Stimulated activated naive CD8-positive, alpha-beta T cell treated with anti-CD3 and anti-CD28 coated beads, Interleukin-15, Interleukin-2, amounts not matched to agents 100 U/mL and 50 U/mL, for 24 hours (primary cell): Measurements from ENCODE around the gene RLF.

Experiments
- ATAC-seq: fragments of 150-1000 bp; cut with Tn5 transposase; one replicate; pipeline ENCODE4 v1.10.0; 2021
- DNase-seq: peaks from one replicate; pipeline ENCODE4 v3.0.0; 2021

RLF gene, protein sequence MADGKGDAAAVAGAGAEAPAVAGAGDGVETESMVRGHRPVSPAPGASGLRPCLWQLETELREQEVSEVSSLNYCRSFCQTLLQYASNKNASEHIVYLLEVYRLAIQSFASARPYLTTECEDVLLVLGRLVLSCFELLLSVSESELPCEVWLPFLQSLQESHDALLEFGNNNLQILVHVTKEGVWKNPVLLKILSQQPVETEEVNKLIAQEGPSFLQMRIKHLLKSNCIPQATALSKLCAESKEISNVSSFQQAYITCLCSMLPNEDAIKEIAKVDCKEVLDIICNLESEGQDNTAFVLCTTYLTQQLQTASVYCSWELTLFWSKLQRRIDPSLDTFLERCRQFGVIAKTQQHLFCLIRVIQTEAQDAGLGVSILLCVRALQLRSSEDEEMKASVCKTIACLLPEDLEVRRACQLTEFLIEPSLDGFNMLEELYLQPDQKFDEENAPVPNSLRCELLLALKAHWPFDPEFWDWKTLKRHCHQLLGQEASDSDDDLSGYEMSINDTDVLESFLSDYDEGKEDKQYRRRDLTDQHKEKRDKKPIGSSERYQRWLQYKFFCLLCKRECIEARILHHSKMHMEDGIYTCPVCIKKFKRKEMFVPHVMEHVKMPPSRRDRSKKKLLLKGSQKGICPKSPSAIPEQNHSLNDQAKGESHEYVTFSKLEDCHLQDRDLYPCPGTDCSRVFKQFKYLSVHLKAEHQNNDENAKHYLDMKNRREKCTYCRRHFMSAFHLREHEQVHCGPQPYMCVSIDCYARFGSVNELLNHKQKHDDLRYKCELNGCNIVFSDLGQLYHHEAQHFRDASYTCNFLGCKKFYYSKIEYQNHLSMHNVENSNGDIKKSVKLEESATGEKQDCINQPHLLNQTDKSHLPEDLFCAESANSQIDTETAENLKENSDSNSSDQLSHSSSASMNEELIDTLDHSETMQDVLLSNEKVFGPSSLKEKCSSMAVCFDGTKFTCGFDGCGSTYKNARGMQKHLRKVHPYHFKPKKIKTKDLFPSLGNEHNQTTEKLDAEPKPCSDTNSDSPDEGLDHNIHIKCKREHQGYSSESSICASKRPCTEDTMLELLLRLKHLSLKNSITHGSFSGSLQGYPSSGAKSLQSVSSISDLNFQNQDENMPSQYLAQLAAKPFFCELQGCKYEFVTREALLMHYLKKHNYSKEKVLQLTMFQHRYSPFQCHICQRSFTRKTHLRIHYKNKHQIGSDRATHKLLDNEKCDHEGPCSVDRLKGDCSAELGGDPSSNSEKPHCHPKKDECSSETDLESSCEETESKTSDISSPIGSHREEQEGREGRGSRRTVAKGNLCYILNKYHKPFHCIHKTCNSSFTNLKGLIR (N-terminal part only)

DNA sequence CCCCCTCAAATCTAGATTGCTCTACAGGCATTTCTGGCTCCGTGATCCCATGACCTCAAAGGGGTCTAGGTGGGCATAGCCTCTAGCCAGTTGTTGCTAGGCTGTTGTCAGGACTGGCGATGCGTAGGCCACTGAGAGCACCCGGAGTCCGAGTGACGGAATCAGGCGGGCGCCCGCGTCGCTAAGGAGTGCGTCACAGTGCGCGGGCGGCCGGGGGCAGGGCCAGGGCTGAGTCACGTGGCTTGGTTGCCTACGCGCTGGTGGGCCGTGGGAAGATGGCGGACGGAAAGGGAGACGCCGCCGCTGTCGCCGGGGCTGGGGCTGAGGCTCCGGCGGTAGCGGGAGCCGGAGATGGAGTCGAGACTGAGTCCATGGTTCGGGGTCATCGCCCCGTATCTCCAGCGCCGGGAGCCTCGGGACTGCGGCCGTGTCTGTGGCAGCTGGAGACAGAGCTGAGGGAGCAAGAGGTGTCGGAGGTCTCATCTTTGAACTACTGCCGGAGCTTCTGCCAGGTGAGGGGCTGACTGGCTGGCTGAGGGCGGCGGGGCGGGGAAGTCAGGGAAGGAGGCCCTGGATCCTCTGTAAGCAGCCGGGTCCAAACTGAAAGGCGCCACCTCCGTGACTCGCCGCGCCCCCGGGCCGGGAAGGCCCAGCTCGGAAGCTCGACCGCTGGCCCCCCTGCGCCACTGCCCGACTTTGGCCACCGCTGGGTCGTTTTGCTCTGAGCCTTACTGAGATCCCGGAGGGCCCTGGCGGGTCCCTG is at the start of gene RLF:
TSS of gene RLF (plus strand) at position 263 of the 763 bp plus-strand sequence. CDS start at position 276, 13 bp downstream.
- peak; percentile 98 for DNase-seq
- ATAC-seq: peak; percentile 95

DNA sequence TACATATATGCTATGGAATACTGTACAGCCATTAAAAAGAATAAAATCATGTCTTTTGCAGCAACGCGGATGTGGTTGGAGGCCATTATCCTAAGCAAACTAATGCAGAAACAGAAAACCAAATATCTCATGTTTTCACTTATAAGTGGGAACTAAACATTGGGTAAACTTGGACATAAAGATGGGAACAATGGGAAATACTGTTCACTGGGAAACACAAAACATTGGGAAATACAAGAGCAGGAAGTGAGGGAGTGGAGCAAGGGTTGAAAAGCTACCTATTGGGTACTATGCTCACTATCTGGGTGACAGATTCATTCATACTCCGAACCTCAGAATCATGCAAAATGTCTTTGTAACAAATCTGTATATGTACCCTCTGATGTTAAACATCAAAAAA is 46.8 kb upstream of the RLF start:
- ATAC-seq (no peak), DNase-seq (no peak)

DNA sequence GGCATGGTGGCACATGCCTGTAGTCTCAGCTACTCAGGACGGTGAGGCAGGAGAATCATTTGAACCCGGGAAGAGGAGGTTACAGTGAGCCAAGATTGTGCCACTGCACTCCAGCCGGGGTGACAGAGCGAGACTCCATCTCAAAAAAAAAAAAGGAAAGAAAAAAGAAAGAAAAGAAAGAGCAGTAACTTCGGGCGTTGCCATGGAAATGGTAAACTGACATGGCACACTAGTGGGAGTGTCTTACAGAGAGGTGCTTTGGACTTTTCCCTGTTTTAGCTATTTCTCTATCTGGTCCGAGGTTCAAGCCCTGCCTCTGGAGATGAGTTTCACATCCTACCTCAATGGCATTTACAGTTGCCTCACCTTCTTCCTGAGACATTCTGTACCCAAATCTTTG is 41.1 kb upstream of the RLF start:
- DNase-seq (no peak), ATAC-seq (no peak)

DNA sequence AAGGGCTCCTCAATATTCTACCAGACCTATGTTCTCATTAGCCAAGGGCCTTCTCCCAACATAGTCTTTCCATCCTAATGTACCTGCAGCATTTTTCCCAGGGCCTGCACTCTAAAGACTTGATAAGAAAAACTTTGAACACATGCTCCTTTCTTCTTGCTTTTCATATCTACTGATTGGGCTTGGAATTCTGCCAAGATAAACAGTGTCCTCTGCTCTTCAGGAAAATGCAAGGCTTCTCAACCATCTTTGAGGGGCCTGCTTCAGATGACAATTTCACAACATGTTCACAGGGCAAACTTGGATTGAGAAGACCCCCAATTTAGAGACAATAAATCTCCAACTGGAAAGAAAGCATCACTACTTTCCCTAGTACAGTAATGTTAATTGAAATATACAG is 38.3 kb upstream of the RLF start:
- DNase-seq: no peak
- no peak for ATAC-seq

DNA sequence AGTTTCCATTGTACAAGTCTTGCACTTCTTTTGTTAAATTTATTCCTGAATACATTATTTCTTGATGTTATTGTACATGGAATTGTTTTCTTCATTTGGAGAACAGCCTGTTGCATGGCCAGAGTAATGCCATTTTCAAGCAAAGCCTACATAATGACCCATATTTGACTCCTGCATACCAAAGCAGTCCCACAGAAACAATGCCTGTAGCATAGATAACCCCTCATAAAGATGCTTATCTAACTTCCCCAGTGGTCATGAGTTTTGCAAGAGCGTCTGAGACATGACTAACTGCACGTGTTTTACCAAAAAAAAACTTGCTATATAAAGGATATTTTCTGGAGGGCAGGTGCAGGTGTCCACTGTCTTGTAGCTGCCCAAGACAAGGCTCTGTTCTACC is 30.3 kb upstream of the RLF start:
- DNase-seq: no peak
- no peak for ATAC-seq

DNA sequence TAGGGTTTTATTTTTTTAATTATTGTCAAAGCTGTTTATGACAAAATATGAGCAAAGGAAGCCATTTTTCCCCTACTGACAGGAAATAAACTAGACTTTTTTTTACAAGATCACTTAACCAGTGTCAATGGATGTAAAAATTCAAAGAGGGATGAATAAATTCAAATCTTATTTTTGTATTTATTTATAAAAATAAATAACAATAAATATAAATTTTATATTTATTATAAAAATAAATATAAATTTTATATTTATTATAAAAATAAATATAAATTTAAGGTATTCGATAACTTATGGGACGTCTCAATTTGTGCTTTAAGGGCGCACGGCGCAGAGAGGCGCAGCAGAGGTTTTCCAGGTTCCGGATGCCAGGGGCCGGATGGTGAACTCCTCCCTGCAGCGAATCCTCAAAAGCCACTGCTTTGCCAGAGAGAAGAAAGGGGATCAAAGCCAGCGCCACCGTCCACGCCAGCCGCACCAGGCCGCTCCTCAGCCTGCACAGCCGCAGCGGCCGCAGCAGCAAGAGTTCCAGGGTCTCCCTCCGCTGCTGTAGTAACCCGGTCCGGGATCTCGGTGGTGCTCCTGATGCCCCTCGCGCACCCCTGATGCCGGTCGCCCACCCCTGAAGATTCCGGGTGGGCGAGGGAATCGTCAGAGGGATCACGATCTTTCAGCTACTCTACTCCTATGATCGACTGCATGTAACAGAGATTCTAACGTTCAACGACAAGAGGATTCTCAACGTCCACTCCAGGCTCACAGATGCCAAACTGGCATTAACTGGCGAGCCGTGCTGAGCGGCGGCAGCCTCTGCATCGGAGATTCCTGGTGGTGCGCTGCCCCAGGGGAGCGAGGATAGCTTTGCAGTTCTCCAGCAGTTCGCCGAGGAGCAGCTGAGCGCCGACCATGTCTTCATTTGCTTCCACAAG is 28.5 kb upstream of the RLF start:
- DNase-seq: no peak

DNA sequence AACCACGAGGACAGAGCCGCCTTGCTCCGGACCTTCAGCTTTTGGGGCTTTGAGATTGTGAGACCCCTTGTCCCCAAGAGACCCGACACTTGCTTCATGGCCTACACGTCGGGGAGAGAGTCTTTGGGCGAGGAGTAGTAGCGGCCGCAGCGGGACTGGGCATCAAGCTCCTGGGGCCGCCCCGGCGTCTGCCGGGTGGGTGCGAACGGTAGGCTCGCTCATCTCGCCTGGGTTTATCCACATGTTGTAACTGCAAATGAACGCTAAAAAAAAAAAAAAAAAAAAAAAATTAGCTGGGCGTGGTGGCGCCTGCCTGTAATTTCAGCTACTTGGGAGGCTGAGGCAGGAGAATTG is 27.9 kb upstream of the RLF start:
- no peak for DNase-seq
- ATAC-seq: no peak

More for the DNA sequence above, 28.5 kb upstream of the RLF start:
- no peak for ATAC-seq

DNA sequence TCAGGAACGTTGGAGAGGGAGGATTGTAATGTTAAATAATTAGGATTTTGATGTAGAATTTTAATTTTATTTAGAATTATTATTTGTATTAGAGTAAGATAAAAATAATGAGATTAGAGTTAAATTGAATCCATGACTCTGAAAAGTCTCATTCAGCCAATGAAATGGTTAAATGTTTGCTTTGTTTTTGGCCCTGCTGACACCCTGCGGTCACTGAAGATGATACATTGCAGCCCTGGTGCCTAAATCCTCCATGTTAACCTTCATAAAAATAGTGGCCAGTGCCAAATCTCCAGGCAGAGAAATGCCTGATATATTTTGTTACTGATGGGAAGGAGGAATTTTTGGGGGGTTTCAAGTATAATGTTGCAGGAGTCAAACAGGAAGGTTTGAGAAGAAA is 27.3 kb upstream of the RLF start:
- DNase-seq (no peak), ATAC-seq (no peak)

DNA sequence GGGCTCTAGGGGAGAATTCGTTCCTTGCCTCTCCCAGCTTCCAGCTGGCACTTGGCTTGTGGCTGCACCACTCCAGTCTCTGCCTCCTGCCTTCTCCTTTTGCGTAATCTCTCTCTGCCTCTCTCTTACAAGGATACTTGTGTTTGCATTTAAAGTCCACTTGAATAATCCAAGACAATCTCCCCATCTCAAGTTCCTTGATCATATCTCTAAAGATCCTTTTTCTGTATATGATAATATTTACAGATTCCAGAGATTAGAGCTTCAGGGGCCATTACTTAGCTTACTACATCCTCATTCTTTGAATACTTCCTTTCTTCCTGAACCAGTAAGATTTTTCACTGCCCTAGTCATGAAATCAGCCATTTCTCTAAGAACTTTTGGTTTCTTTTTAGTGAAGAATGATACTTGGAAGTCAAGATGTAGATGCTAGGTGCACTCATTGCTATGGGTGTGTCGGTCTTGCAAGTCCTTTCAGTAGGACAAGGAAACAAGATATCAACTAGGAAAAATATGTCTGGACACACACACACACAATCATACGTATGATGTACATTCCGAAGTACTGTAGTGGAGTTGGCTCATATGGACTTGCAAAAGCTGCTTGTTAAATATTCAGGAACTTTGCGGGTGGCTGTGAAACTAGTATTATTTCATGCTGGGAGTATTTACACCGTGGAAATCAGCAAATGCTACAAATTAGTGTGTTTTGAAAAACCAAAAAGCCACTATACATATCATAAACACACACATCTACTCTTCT is 20.8 kb upstream of the RLF start:
- ATAC-seq (no peak), DNase-seq (no peak)

DNA sequence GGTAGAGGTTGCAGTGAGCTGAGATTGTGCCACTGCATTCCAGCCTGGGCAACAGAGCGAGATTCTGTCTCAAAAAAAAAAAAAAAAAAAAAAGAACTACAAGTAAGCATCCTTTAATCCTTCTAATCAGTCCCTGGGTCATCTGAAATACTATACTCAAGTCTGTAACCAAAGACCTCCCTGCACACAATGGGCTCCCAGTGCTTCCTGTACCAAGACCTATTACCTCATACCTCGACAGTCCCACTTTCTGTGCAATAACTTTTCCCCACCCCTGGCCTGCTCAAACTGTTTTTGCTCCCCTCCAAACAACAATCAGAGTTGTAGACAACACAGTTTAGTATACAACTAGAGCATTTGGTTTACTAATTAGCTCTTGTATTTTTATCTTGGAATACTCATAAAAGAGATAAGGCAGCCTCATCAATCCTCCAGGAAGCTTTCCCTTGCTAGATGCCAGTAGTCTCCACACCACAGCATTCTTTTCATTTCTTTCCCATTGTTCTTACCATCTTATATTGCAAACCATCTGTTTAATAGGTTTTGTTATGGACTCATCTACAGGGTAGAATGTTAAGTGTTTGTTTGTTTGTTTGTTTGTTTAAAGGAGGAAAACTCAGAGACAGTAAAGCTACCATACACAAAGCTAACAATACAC is 19.2 kb upstream of the RLF start:
- no peak for ATAC-seq
- DNase-seq: no peak

DNA sequence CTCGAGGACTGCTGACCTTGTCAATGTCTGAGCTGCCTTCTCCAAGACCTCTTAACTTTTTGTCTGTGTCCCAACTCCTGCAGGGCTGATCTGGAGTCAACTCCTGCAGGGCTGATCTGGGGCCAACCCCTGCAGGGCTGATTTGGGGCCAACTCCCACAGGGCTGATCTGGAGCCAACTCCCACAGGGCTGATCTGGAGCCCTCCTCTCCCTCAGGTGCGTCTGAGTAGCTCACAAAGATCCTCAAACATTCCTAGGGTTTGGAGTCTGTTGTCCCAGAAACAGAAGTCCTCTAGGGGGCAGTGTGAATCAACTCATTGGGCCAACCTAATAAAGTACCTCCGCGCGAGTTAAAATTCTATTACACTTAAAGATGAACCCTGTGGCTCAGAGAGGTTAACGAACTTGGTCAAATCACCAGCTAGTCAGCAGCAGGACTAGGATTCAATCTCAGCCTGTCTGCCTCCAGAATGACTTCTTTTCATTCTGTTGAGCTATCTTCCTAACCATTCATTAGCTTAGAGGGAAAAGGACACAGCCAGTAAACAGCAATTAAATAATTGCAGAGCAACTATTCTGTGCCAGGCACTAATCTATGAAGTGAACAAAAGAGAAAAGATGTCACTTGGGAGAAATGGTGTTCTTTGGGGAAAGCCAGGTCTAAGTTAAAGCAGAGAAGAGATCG is 17.2 kb upstream of the RLF start:
- ATAC-seq (peak; percentile 76), DNase-seq (peak; percentile 65)

DNA sequence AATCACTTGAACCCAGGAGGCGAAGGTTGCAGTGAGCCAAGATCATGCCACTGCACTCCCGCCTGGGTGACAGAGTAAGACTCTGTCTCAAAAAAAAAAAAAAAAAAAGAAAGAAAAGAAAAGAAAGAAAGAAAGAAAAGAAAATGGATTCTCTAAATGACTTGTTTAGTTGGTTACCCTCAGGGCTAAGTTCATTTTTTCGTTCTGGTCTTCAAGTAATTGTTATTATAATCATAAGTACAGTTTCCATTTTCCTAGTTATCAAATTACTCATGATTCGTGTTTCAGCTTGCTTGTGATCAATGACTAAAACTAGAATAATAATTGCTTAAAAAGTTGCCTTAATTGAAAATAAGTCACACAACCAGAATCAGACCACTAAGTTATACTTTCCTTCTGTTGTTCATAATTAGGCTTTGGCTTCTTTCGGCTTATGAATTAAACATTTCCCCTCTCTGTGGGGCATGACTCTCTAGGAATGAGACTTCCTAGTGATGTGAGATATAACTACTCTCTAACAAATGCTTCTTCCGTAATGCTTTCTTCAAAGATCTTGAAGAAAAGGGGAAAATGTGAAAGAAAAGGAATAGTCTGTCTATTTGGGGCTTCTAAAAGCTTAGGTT is 9.6 kb upstream of the RLF start:
- no peak for ATAC-seq
- no peak for DNase-seq

DNA sequence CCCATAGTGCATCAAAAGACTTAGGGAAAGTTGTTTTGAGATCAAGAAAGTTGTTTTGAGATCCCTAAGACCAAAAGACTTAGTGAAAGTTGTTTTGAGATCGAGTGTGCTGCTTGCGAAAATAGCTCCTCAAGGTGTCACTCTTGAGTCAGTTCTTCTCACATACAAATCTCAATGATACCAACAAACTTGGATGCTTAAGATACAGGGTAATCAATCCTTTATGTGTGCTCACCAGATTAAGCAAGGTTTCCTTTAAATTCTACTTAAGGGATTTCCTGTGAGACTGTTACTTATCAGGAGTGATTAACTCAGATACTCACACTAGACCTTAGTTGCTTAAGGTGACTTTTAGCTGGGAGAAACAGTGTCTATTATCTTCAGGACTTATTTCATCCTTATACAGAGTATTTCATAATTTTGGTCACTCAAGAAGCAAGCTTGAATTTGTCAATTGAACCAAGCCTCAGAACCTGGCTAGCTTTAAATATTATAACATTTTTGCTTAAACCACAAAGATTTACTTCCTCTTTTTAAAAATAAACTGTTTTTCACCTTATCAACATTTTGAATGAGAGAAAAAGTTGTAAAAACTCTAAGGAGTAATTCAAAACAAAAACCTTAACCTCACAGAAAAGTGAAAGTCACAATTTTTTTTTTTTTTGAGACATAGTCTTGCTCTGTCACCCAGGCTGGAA is 8.0 kb upstream of the RLF start:
- ATAC-seq (peak; percentile 57), DNase-seq (no peak)

DNA sequence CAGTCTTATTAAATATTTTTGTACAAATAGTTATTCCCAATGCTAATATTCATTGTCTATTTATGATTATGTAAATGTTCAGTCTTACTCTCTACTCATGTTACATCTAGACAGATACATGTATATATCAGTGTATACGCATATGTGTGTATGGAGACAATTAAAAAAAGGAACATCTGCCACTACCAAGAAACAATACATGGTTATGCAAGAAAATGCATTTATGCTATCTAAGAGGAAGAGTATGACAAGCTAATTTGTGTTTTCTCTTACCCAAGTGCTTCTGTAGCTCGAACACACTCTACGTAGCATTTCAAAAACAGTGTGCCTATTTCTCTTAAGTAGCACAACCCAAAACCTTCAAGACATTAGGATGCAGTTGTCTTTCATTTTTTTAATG is 6.1 kb upstream of the RLF start:
- ATAC-seq: no peak
- DNase-seq: no peak

DNA sequence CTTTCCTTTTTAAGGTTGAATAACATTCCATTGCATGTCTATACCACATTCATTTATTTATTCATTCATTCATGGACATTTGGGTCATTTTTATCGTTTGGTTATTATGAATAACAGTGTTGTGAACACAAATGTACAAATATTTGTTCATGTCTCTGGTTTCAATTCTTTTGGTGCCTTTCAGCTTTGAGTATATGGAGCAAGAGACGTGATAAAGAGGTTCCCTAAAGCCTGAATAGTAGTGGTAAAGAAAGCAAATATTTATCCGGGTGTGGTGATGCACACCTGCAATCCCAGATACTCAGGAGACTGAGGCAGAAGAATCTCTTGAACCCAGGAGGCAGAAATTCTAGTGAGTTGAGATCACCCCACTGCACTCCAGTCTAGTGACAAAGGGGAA is 5.3 kb upstream of the RLF start:
- ATAC-seq (no peak), DNase-seq (no peak)

DNA sequence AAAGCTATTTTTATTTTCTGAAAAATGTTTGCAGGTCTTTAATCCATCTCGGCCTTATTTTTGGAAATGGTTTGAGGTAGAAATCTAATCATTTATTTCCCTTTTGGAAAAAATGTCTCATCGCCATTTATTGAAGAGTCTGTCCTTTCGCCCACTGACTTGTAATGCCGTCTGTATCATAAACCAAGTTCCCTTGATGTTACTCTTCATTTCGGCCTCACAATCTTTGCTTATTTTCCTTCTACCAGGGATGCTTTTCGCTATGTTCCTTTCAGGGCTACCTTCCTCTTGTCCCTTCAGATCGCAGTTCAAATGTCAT is 422 bp upstream of the RLF start:
- no peak for DNase-seq
- ATAC-seq: no peak

DNA sequence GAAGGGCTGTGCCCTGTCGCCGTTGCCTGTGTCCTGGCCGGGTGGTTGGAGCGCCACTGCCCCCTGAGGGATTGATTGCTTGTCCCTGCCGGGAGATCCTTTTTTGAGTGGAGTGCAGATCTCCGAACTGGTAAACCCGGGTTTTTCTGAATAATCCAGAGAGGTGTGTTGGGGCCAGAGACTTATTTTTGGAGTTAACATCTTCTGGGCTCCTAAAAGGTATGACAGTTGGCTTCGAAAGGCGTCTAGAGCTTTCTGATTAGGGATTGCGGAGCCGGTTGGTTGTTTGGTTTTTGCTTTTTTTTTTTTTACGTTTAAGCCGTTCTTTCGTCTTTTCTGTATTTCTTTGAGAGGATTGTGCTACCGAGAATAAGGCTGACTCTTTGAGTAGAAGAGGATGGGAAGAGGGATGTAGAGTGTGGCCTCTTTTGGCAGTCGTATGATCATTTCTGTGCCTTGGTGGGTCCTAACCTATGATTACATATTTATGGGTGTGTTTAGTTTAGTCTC is 756 bp downstream of the RLF start:
- no peak for DNase-seq
- ATAC-seq: no peak
